H1 (cell line): Measurements from ENCODE around the gene MIA3. TPM values are rescaled to one million over a fixed set of nuclear protein-coding genes. Genes with fewer than 3 reads are reported as not detected.

ENCODE experiments used
- CTCF ChIA-PET: fragments of 300-600 bp; sonication (Branson Sonifier 250); formaldehyde crosslinking; loops from one replicate; lab custom pipeline; 2021; ENCODE audit not compliant: partially characterized antibody; lab: Charles Lee
- POLR2A ChIA-PET: fragments of 300-600 bp; sonication (Branson Sonifier 250); formaldehyde crosslinking; loops from one replicate; lab custom pipeline; 2021; ENCODE audit warnings: inconsistent platforms; ENCODE audit not compliant: partially characterized antibody; lab: Charles Lee
- DNase-seq, 2 experiments: peaks; one replicate each; pipeline versions ENCODE4 v3.0.0 to v3.0.0-alpha.2; 2010 to 2022; ENCODE audit warnings: low spot score in 2 of 2, low read depth in 1 of 2, mixed read lengths in 1 of 2
- FAIRE-seq: peaks from 2 replicates; lab custom pipeline; 2011; peaks lifted over from hg19 to GRCh38; lab: Jason Lieb, UNC
- H2AFZ ChIP-seq: 2 replicates; pipeline ENCODE4 v1.8.1; 2012; ENCODE audit warnings: low read length, inconsistent platforms
- H2AK5ac ChIP-seq: 2 replicates; pipeline ENCODE4 v1.6.1; 2013; ENCODE audit warnings: low read depth, low read length
- H2BK120ac ChIP-seq: replicated peaks from 2 replicates; pipeline ENCODE3; 2013; ENCODE audit warnings: low read depth, low read length, inconsistent platforms
- H2BK12ac ChIP-seq: 2 replicates; pipeline ENCODE4 v1.6.1; 2013; ENCODE audit warnings: low read depth, low read length
- H2BK15ac ChIP-seq: 2 replicates; pipeline ENCODE4 v1.6.1; 2013; ENCODE audit warnings: low read length
- H2BK20ac ChIP-seq: 2 replicates; pipeline ENCODE4 v1.6.1; 2013; ENCODE audit warnings: low read length
- H2BK5ac ChIP-seq: 2 replicates; pipeline ENCODE4 v1.6.1; 2013; ENCODE audit warnings: low read depth, low read length
- H3K14ac ChIP-seq: 2 replicates; pipeline ENCODE4 v1.6.1; 2013; ENCODE audit warnings: inconsistent platforms; ENCODE audit not compliant: insufficient read length
- H3K18ac ChIP-seq: 2 replicates; pipeline ENCODE4 v1.6.1; 2013; ENCODE audit warnings: low read length; ENCODE audit errors: extremely low read depth
- H3K23ac ChIP-seq: 2 replicates; pipeline ENCODE4 v1.6.1; 2013; ENCODE audit warnings: inconsistent platforms; ENCODE audit not compliant: insufficient read length
- H3K23me2 ChIP-seq: 2 replicates; pipeline ENCODE4 v1.6.1; 2013; ENCODE audit warnings: low read depth, low read length
- H3K27ac ChIP-seq: 2 replicates; pipeline ENCODE4 v1.6.1; 2011; ENCODE audit warnings: low read depth, low read length, inconsistent platforms
- H3K27me3 ChIP-seq, 4 experiments: replicated peaks in 1 of 4; 1 replicate in 1 of 4; 2 replicates in 3 of 4; pipeline versions ENCODE4 v1.6.1 to v1.8.1; 2011 to 2013; ENCODE audit warnings: low read length in 3 of 4, mild to moderate bottlenecking in 3 of 4, inconsistent platforms in 2 of 4, mixed read lengths in 2 of 4, moderate library complexity in 1 of 4; ENCODE audit not compliant: control insufficient read depth in 3 of 4, insufficient read depth in 3 of 4; ENCODE audit errors: extremely low read depth in 1 of 4
- H3K36me3 ChIP-seq, 4 experiments: 2 replicates each; pipeline versions ENCODE4 v1.6.1 to v1.8.1; 2011 to 2013; ENCODE audit warnings: mild to moderate bottlenecking in 4 of 4, low read length in 3 of 4, moderate library complexity in 2 of 4, control low read depth in 1 of 4, inconsistent platforms in 1 of 4; ENCODE audit not compliant: insufficient read depth in 4 of 4, control insufficient read depth in 2 of 4
- H3K4ac ChIP-seq: replicated peaks from 2 replicates; pipeline ENCODE3; 2013; ENCODE audit warnings: low read length, low read depth, mixed read lengths, inconsistent platforms; ENCODE audit not compliant: insufficient read length
- H3K4me1 ChIP-seq, 4 experiments: replicated peaks in 1 of 4; 1 replicate in 1 of 4; 2 replicates in 3 of 4; pipeline versions ENCODE4 v1.6.1 to v1.8.1; 2011 to 2013; ENCODE audit warnings: low read length in 3 of 4, inconsistent platforms in 2 of 4, mixed read lengths in 1 of 4; ENCODE audit not compliant: insufficient read depth in 4 of 4, control insufficient read depth in 3 of 4
- H3K4me2 ChIP-seq, 2 experiments: 2 replicates each; pipeline versions ENCODE4 v1.6.1 to v1.8.1; 2011 to 2013; ENCODE audit warnings: low read depth in 2 of 2, low read length in 2 of 2, control low read depth in 1 of 2, inconsistent platforms in 1 of 2, mild to moderate bottlenecking in 1 of 2; ENCODE audit not compliant: insufficient read depth in 1 of 2
- H3K4me3 ChIP-seq, 4 experiments: fragments of 200-600, 300-600 bp in 1 of 4; sonication (generic), shearing (Covaris generic), sonication (Bioruptor Twin) in 1 of 4; 2 replicates each; pipeline versions ENCODE4 v1.5.1 to v1.8.1; 2011 to 2016; ENCODE audit warnings: low read length in 4 of 4, low read depth in 3 of 4, control low read depth in 2 of 4, inconsistent platforms in 2 of 4, mild to moderate bottlenecking in 2 of 4, mixed read lengths in 1 of 4, moderate library complexity in 1 of 4; ENCODE audit not compliant: insufficient read depth in 2 of 4; ENCODE audit errors: extremely low read depth in 1 of 4
- H3K56ac ChIP-seq: replicated peaks from 2 replicates; pipeline ENCODE3; 2013; ENCODE audit warnings: low read depth, mild to moderate bottlenecking, mixed read lengths, low read length, inconsistent platforms; ENCODE audit not compliant: insufficient read length
- H3K79me1 ChIP-seq: 2 replicates; pipeline ENCODE4 v1.6.1; 2013; ENCODE audit warnings: low read depth, low read length, control low read depth
- H3K79me2 ChIP-seq, 2 experiments: 2 replicates each; pipeline versions ENCODE4 v1.6.1 to v1.8.1; 2012 to 2013; ENCODE audit warnings: low read length in 2 of 2, mild to moderate bottlenecking in 2 of 2, inconsistent platforms in 1 of 2; ENCODE audit not compliant: insufficient read depth in 2 of 2, control insufficient read depth in 1 of 2
- H3K9ac ChIP-seq, 4 experiments: replicated peaks in 1 of 4; 1 replicate in 1 of 4; 2 replicates in 3 of 4; pipeline versions ENCODE4 v1.6.1 to v1.8.1; 2011 to 2013; ENCODE audit warnings: low read depth in 3 of 4, low read length in 3 of 4, control low read depth in 2 of 4, mild to moderate bottlenecking in 2 of 4, moderate library complexity in 2 of 4, inconsistent platforms in 1 of 4; ENCODE audit errors: extremely low read depth in 1 of 4
- H3K9me3 ChIP-seq, 2 experiments: 2 replicates each; pipeline versions ENCODE4 v1.6.1 to v1.8.1; 2012 to 2013; ENCODE audit warnings: mild to moderate bottlenecking in 2 of 2, moderate library complexity in 2 of 2, control low read depth in 1 of 2, inconsistent platforms in 1 of 2, low read depth in 1 of 2, low read length in 1 of 2, mixed read lengths in 1 of 2; ENCODE audit not compliant: insufficient read depth in 2 of 2
- H4K20me1 ChIP-seq, 2 experiments: replicated peaks in 1 of 2; 2 replicates each; pipeline versions ENCODE3 to v1.8.1; 2011 to 2013; ENCODE audit warnings: inconsistent platforms in 2 of 2, low read length in 2 of 2, mild to moderate bottlenecking in 1 of 2; ENCODE audit not compliant: insufficient read depth in 2 of 2, control insufficient read depth in 1 of 2
- H4K5ac ChIP-seq: 2 replicates; pipeline ENCODE4 v1.6.1; 2013; ENCODE audit warnings: low read length, low read depth, mixed read lengths, inconsistent platforms; ENCODE audit not compliant: insufficient read length
- H4K8ac ChIP-seq: 2 replicates; pipeline ENCODE4 v1.8.0; 2013; ENCODE audit warnings: mild to moderate bottlenecking, moderate library complexity, low read length, inconsistent platforms; ENCODE audit not compliant: insufficient read depth; ENCODE audit errors: extremely low read depth
- H4K91ac ChIP-seq: replicated peaks from 2 replicates; pipeline ENCODE3; 2013; ENCODE audit warnings: low read length, mixed read lengths, inconsistent platforms; ENCODE audit not compliant: insufficient read length
- HDAC6 ChIP-seq: IDR thresholded peaks from one replicate; pipeline ENCODE4 v1.7.1; 2012; ENCODE audit warnings: low read depth, mild to moderate bottlenecking, inconsistent platforms, low read length, moderate library complexity
- POLR2A ChIP-seq, 2 experiments: IDR thresholded peaks; 1 replicate in 1 of 2; 2 replicates in 1 of 2; pipeline ENCODE4 v1.6.1; 2011; ENCODE audit warnings: low read depth in 2 of 2, low read length in 2 of 2, mild to moderate bottlenecking in 2 of 2; ENCODE audit errors: control extremely low read depth in 1 of 2
- RBBP5 ChIP-seq: IDR thresholded peaks from 2 replicates; pipeline ENCODE4 v1.7.1; 2012; ENCODE audit warnings: low read depth, mild to moderate bottlenecking, inconsistent platforms, low read length, moderate library complexity, borderline replicate concordance
- RXRA ChIP-seq: IDR thresholded peaks from 2 replicates; pipeline ENCODE4 v1.6.1; 2011; ENCODE audit warnings: low read depth, mild to moderate bottlenecking, low read length, moderate library complexity; ENCODE audit not compliant: insufficient read depth
- TEAD4 ChIP-seq: IDR thresholded peaks from 2 replicates; pipeline ENCODE4 v1.6.1; 2012; ENCODE audit warnings: low read depth, low read length, inconsistent platforms, mixed read lengths
- WGBS, 2 experiments: shearing (Covaris generic) in 1 of 2; methylation state at CpG; one replicate each; pipeline versions ENCODE4 v1.1.6 to v1.1.7; 2013 to 2015; ENCODE audit warnings: low lambda C conversion rate in 2 of 2, mixed read lengths in 2 of 2, inconsistent platforms in 1 of 2, low coverage in 1 of 2, missing lambda C conversion rate in 1 of 2; ENCODE audit not compliant: insufficient replicate concordance in 2 of 2, insufficient coverage in 1 of 2, insufficient read length in 1 of 2; ENCODE audit errors: extremely low coverage in 1 of 2, missing lambda C conversion rate in 1 of 2; 5-methylcytosine and 5-hydroxymethylcytosine counted together
- polyA plus RNA-seq, 7 experiments: library from polyadenylated mRNA; depleted of rRNA in 3 of 7; stranded (reverse) in 5 of 7; unstranded in 2 of 7; fragments of >200 nt in 5 of 7; fragments of 200-250 nt in 2 of 7; gene quantifications; 1 replicate in 5 of 7; 2 replicates in 1 of 7; 4 replicates in 1 of 7; pipeline versions ENCODE4 v1.2.1 to v1.2.3, GENCODE V29; 2011 to 2013; ENCODE audit warnings: missing spikeins in 2 of 7, mixed read lengths in 2 of 7
- total RNA-seq: library from RNA; stranded (reverse); fragmentation: NEBNext Ultra II Directional; extraction: Animal tissue kit (Norgen Biotek cat#: 25700); gene quantifications from 2 replicates; pipeline ENCODE4 v1.2.1, GENCODE V29; 2021
- TF ChIP-seq, protein P1 (sequence below): IDR thresholded peaks from 2 replicates; pipeline ENCODE4 v1.6.1; 2012; ENCODE audit warnings: inconsistent platforms
- TF ChIP-seq, protein P2 (sequence below): IDR thresholded peaks from 2 replicates; pipeline ENCODE4 v1.6.1; 2011; ENCODE audit warnings: low read depth, mild to moderate bottlenecking, low read length; ENCODE audit not compliant: insufficient read depth

MIA3 gene
- total and polyA plus RNA-seq, 2 of the 8 experiments (the other 6 are each of a cell fraction or from before 2014, with no cell fraction given) = 69.0 to 105 TPM

DNA sequence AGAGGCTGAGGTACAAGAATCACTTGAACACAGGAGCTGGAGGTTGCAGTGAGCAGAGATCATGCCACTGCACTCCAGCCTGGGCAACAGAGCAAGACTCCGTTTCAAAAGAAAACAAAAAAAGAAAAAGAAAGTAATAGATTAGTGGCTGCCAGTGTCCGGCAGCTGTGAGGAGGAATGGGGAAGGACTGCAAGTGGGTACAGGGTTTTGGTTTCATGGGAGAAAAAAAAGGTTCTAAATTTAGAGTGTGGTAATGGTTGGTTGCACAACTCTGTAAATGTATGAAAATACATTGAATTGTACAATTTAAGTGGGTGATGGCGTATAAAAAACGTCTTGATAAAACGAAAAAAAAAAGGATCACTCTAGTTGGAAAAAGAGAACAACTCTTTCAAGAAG lies 34.8 kb upstream of the MIA3 start:
- H3K4me1 ChIP-seq = no peaks in the 10 kb centered on the region
- no peak overlapping the region for H3K4ac ChIP-seq
- no peak overlapping the region for H3K14ac ChIP-seq
- no peak overlapping the region for H3K9ac ChIP-seq
- H3K23ac ChIP-seq = no peak overlapping the region
- H3K36me3 ChIP-seq = peaks cover 2 to 40% (median 20%) of the 10 kb centered on the region in 4 experiments; a peak in 7 of 8 replicates
- H2AFZ ChIP-seq = no peak overlapping the region
- peaks cover 0 to 31% of the 10 kb centered on the region in 2 experiments; a peak in 2 of 4 replicates for H3K79me2 ChIP-seq
- H4K20me1 ChIP-seq = no peaks in the 10 kb centered on the region
- no peak overlapping the region for H4K91ac ChIP-seq
- no peak overlapping the region for H2BK15ac ChIP-seq
- no peak overlapping the region for H2BK20ac ChIP-seq
- H2BK120ac ChIP-seq = no peak overlapping the region
- H3K27ac ChIP-seq = no peak overlapping the region
- POLR2A ChIA-PET = no interaction called here
- CTCF ChIA-PET = interaction anchor here (0.6 to 0.7 kb wide), 2 partner anchors 14 to 459 kb away, joined by 3 read pairs; no protein-coding TSS in a partner anchor
- H4K5ac ChIP-seq = no peak overlapping the region
- no peaks in the 10 kb centered on the region; the same call in 1 of the 2 replicates for H3K79me1 ChIP-seq
- no peaks in the 10 kb centered on the region for H3K9me3 ChIP-seq
- no peak for FAIRE-seq
- no peak for DNase-seq
- H3K56ac ChIP-seq = no peak overlapping the region
- no peaks in the 10 kb centered on the region for H3K23me2 ChIP-seq
- H2BK12ac ChIP-seq = no peak overlapping the region
- H3K4me2 ChIP-seq = no peak overlapping the region
- no peak overlapping the region for H2BK5ac ChIP-seq
- no peaks in the 10 kb centered on the region for H3K27me3 ChIP-seq
- no peak overlapping the region for H2AK5ac ChIP-seq
- no peak overlapping the region for H4K8ac ChIP-seq
- TF ChIP-seq POLR2A (IDR thresholded peaks at IDR 0.05; ENCODE audit: control extremely low read depth in 1 of 2, low read depth in 2 of 2, low read length in 2 of 2) = no peak
- TF ChIP-seq, protein P1, sequence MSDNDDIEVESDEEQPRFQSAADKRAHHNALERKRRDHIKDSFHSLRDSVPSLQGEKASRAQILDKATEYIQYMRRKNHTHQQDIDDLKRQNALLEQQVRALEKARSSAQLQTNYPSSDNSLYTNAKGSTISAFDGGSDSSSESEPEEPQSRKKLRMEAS = no peak
- no peak for TF ChIP-seq RBBP5
- TF ChIP-seq HDAC6 = no peak
- TF ChIP-seq TEAD4 = no peak
- TF ChIP-seq RXRA = no peak
- TF ChIP-seq, protein P2, sequence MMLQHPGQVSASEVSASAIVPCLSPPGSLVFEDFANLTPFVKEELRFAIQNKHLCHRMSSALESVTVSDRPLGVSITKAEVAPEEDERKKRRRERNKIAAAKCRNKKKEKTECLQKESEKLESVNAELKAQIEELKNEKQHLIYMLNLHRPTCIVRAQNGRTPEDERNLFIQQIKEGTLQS = no peak
- no peak overlapping the region for H3K18ac ChIP-seq
- no peak overlapping the region for H3K4me3 ChIP-seq
- 85% methylated on average over 5 of the region's 5 CpGs; no CpG with 5 or more reads in 1 of the 2 experiments for WGBS, 2 experiments
